ENCODE measurements around the gene PGRMC2.

PGRMC2 gene

GRCh38 chr4:128322986-128323385, 35.4 kb upstream of the PGRMC2 start (continued):
- TF ChIP-seq TSHZ2 (CRISPR knock-in tag; IDR thresholded peaks at IDR 0.05): no peak

- no peak for ATAC-seq
- TF ChIP-seq PATZ1 (CRISPR knock-in tag; IDR thresholded peaks at IDR 0.05; ENCODE audit: borderline replicate concordance): no peak
- TF ChIP-seq ESRRG (CRISPR knock-in tag; IDR thresholded peaks at IDR 0.05): no peak
- no peak for TF ChIP-seq ZFP3 (CRISPR knock-in tag; IDR thresholded peaks at IDR 0.05)
- no peak for TF ChIP-seq ZNF565 (CRISPR knock-in tag; conservative IDR thresholded peaks at IDR 0.05; ENCODE audit: low read depth)
- no peak for TF ChIP-seq ARNTL (CRISPR knock-in tag; IDR thresholded peaks at IDR 0.05; ENCODE audit: borderline replicate concordance, low read depth)
- no peak for TF ChIP-seq PPARA (CRISPR knock-in tag; IDR thresholded peaks at IDR 0.05; ENCODE audit: borderline replicate concordance)
- TF ChIP-seq BACH2 (CRISPR knock-in tag; IDR thresholded peaks at IDR 0.05; ENCODE audit: borderline replicate concordance): no peak
- no peak for TF ChIP-seq ZC3H10 (CRISPR knock-in tag; IDR thresholded peaks at IDR 0.05)
Observed at GRCh38 chr4:128322311-128322710, 34.7 kb upstream of the PGRMC2 start.

GRCh38 chr4:128320656-128321055, 33.0 kb upstream of the PGRMC2 start:
- TF ChIP-seq CSDC2 (CRISPR knock-in tag; IDR thresholded peaks at IDR 0.05): no peak
- no peak for TF ChIP-seq ZFP30 (CRISPR knock-in tag; IDR thresholded peaks at IDR 0.05)
- no peak for TF ChIP-seq OSR1 (CRISPR knock-in tag; IDR thresholded peaks at IDR 0.05)
- TF ChIP-seq TSHZ2 (CRISPR knock-in tag; IDR thresholded peaks at IDR 0.05): no peak
- no peak for TF ChIP-seq GLIS3 (CRISPR knock-in tag; IDR thresholded peaks at IDR 0.05)
- TF ChIP-seq CREB5 (CRISPR knock-in tag; IDR thresholded peaks at IDR 0.05; ENCODE audit: low read depth): no peak
- ATAC-seq: no peak

DNA sequence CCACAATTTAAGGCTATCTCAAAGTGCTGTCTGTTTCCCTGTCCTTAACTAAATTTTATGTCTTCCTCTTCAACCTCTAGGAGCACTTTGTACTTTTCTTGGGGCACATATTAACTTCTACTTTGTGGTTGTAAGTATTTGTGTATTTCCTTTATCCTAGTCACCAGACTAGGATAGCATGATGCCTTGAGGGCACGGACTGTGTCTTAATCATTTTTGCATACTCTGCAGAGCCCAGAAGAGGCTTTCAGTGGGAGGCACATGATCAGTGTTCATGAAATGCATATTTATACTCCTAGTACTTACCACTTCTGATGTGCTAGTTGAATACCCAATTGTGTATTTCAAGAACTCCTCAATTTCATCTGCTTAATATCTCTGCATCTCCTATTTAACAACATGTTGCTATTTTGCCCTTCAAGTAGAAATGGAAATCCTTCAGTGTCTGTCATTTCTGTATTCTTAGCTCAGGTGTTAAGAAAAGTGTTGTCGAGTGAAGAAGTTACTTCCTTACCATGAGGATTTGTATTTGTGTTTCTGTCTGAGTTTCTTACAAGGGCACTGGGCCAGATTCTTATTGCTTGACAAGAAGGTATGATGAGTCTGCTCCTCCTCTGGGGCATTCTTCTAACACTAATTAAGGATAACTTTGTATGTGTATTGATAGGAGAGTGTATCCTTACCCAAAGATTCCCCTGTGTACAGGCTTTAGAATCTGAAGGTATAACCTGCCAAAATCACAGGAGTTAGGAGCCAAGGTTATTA, 28.3 kb upstream of the PGRMC2 start:
- no peak for ATAC-seq
- TF ChIP-seq ZNF70 (CRISPR knock-in tag; IDR thresholded peaks at IDR 0.05) (no peak), ZC3H10 (CRISPR knock-in tag; IDR thresholded peaks at IDR 0.05) (no peak), ZFP3 (CRISPR knock-in tag; IDR thresholded peaks at IDR 0.05) (no peak), SNAI2 (CRISPR knock-in tag; IDR thresholded peaks at IDR 0.05) (no peak), ESRRG (CRISPR knock-in tag; IDR thresholded peaks at IDR 0.05) (no peak), TCF4 (CRISPR knock-in tag; IDR thresholded peaks at IDR 0.05; ENCODE audit: borderline replicate concordance) (no peak), ZNF8 (CRISPR knock-in tag; IDR thresholded peaks at IDR 0.05) (no peak), GLIS3 (CRISPR knock-in tag; IDR thresholded peaks at IDR 0.05) (no peak), ZFP30 (CRISPR knock-in tag; IDR thresholded peaks at IDR 0.05) (no peak), CSRNP3 (CRISPR knock-in tag; IDR thresholded peaks at IDR 0.05) (no peak), RARB (CRISPR knock-in tag; IDR thresholded peaks at IDR 0.05) (no peak), PPARA (CRISPR knock-in tag; IDR thresholded peaks at IDR 0.05; ENCODE audit: borderline replicate concordance) (no peak), TSHZ2 (CRISPR knock-in tag; IDR thresholded peaks at IDR 0.05) (no peak), OSR1 (CRISPR knock-in tag; IDR thresholded peaks at IDR 0.05) (no peak)
